IPS DF 19.7 (cell line): ENCODE results near the gene KIF27.
"Not testable (repeated sequence)": the region's sequence is repeated elsewhere in the genome, so short reads cannot be mapped to it uniquely, and the experiment has no call there.

ENCODE experiments used
- DNase-seq: peaks from one replicate; pipeline ENCODE4 v3.0.0-alpha.2; 2013; ENCODE audit warnings: low read depth, low spot score

The KIF27 gene

DNA sequence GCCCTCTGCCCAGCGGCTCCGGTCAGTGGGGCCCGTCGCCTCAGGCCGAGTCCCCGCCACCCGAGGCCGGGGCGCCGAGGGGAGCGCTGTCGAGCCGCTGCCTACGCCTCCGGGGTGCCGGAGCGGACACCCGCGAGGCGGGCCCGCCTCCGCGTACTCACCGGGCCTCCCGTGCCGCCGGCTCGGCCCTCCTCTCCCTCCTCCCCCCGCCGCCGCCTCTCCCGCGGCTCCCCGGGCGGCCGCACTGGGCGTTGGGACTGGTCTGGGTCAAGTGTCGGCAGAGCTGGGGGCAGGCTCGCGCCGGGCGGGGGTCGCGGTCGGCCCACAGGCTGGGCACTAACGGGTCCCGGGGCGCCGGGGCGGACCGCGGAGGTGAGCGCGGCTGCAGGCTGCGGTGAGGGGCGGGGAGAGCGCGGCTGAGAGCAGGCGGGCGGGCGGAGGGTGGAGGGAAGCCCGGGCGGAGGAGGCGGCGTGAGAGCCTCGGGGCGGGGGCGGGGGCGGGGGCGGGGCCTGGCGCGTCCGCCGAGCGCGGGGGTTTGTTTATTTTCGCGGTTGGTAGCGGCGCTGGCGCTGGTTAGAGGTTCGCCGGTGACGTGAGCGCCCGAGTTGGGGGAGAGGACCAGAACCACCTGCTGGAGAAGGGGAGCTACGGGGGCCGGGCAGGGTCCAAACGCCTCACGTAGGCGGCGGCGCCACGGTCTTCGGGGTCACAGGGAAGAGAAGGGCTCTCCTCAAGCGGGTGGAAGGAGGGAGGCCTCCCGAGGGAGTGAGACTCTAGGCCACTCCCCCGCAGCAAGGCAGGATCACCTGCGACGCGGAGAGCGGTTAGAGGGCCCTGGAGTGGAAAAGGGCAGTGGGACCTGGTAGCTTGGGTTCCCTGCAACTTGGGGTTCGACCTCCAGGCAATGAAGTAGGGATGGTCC is 103.6 kb downstream of the KIF27 start, which contains the start of gene GKAP1:
GKAP1 (minus strand) TSS at position 414 of the 923 bp plus-strand sequence. CDS start 11,252 bp downstream, outside the sequence.
- DNase-seq: peak; percentile 38

- DNase-seq: not testable (repeated sequence)
Measured at GRCh38 chr9:83817011-83817355, 104.2 kb downstream of the KIF27 start.

- not testable (repeated sequence) for DNase-seq
Measured at GRCh38 chr9:83815120-83815519, 106.1 kb downstream of the KIF27 start.

- not testable (repeated sequence) for DNase-seq
Measured at GRCh38 chr9:83809213-83809612, 112.0 kb downstream of the KIF27 start.

DNA sequence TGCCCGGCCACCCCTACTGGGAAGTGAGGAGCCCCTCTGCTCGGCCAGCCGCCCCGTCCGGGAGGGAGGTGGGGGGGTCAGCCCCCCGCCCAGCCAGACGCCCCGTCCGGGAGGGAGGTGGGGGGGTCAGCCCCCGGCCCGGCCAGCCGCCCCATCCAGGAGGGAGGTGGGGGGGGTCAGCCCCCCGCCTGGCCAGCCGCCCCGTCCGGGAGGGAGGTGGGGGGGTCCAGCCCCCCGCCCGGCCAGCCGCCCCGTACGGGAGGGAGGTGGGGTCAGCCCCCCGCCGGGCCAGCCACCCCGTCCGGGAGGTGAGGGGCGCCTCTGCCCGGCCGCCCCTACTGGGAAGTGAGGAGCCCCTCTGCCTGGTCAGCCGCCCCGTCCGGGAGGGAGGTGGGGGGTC is 116.8 kb downstream of the KIF27 start:
- not testable (repeated sequence) for DNase-seq

- DNase-seq: not testable (repeated sequence)
Measured at GRCh38 chr9:83803941-83804340, 117.3 kb downstream of the KIF27 start.

DNA sequence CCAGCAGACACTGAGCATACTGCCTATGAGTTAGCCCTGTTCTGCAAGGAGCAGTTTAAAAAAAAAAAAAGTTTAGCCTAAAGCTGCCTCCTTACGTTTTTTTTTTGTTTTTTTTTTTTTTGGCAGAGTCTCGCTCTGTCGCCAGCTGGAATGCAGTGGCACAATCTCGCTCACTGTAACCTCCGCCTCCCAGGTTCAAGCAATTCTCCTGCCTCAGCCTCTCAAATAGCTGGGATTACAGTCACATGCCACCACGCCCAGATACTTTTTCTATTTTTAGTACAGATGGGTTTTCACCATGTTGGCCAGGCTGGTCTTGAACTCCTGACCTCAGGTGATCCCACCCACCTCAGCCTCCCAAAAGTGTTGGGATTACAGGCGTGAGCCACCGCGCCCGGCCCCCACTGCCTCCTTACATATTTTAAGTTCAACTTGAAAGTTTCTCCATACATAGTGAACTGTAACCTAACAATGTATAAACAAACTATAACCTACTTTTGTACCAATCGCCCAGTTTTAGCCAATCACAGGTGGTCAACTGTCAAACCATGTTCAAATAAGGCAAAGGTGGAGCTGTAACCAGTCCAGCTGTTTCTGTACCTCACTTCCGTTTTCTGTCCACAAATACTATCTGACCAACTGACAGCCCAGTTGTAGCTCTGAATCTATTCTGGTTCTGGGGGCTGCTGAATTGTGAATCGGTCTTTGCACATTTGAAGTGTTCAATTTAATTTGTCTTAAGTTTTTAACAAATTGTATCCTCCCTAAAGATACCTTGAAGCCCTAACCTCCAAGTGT is 120.8 kb downstream of the KIF27 start:
- no peak for DNase-seq

DNA sequence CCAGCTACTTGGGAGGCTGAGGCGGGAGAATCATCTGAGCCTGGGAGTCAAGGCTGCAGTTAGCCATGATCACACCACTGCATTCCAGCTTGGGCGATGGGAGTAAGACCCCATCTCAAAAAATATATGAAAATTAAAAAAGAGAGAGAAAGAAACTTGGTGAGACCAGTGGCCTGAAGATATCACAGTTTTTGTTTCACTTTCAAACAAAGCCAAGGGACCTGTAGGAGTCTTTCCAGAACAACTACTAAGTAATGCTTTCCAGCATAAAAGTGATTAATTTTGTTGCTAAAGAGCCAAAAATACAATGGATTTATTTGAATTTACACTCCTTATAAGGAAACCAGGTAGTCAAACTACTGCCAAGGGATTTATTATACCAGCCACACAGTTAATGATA is 127.2 kb downstream of the KIF27 start:
- no peak for DNase-seq

DNA sequence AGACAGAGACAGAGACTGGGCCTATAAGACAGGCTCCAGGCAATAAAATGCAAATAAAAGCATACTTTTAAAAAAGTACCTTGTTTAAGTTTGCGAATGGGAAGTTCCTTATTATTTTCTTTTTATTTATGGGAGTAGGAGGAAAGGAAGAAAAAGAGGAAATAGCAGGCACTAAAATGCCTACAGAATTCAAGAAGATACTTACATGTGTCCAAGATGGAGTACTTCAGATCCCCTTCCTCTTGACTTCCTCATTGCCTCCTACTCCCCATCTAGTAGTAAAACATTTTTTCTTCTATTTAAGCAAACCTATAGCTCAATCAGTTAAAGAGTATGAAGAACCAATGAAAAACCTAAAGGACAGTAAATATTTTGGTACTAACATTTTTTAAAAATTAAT is 128.5 kb downstream of the KIF27 start:
- no peak for DNase-seq
